GM12878 (cell line): ENCODE measurements around the gene RAMACL. TPM values are rescaled to one million over a fixed set of nuclear protein-coding genes. Genes with fewer than 3 reads are reported as not detected.

Experiments
- EGR1 ChIP-seq, 2 experiments: IDR thresholded peaks; 1 replicate in 1 of 2; 2 replicates in 1 of 2; pipeline ENCODE4 v1.6.1; 2011 to 2012; ENCODE audit warnings: low read depth in 2 of 2, low read length in 2 of 2, borderline replicate concordance in 1 of 2, mild to moderate bottlenecking in 1 of 2, moderate library complexity in 1 of 2
- MEF2A ChIP-seq: IDR thresholded peaks from 2 replicates; pipeline ENCODE4 v1.6.1; 2011; ENCODE audit warnings: low read depth, mild to moderate bottlenecking, low read length, moderate library complexity; ENCODE audit not compliant: insufficient read depth
- NFYB ChIP-seq: IDR thresholded peaks from 2 replicates; pipeline ENCODE4 v1.6.1; 2011; ENCODE audit warnings: low read depth, mild to moderate bottlenecking, low read length, improper control_type of control experiment, moderate library complexity; ENCODE audit not compliant: insufficient read depth
- TBL1XR1 ChIP-seq: IDR thresholded peaks from 2 replicates; pipeline ENCODE4 v1.6.1; 2012; ENCODE audit warnings: low read depth, low read length, improper control_type of control experiment
- TCF12 ChIP-seq: IDR thresholded peaks from 2 replicates; pipeline ENCODE4 v1.6.1; 2011; ENCODE audit warnings: low read depth, mild to moderate bottlenecking, low read length
- polyA plus RNA-seq, 11 experiments: library from polyadenylated mRNA; depleted of rRNA in 4 of 11; unstranded in 6 of 11; stranded (reverse) in 5 of 11; fragments of >200 nt; fragmentation: Nextera tagmentation in 4 of 11; fragmentation: Illumina TruSeq in 1 of 11; extraction: Ambion mirVana in 4 of 11; extraction: Trizol in 1 of 11; gene quantifications; 1 replicate in 1 of 11; 2 replicates in 10 of 11; pipeline versions ENCODE4 v1.2.1 to v1.2.3, GENCODE V29; 2011 to 2016; ENCODE audit warnings: inconsistent platforms in 2 of 11, missing spikeins in 2 of 11, low read depth in 1 of 11
- total RNA-seq, 4 experiments: library from RNA; depleted of rRNA in 3 of 4; stranded (reverse); fragments of >200 nt in 3 of 4; fragmentation: Illumina TruSeq in 1 of 4; extraction: Trizol in 1 of 4; gene quantifications; 2 replicates each; pipeline versions ENCODE4 v1.2.1 to v1.2.3, GENCODE V29; 2013 to 2021
- TF ChIP-seq, protein P1 (sequence below): fragments of 150-350 bp; IDR thresholded peaks from 2 replicates; pipeline ENCODE4 v1.6.1; 2014; ENCODE audit warnings: mild to moderate bottlenecking, low read depth, low read length
- TF ChIP-seq, protein P2 (sequence below): fragments of 450-650 bp; formaldehyde crosslinking; IDR thresholded peaks from 2 replicates; pipeline ENCODE4 v1.5.0; 2022; ENCODE audit warnings: mild to moderate bottlenecking, missing genetic modification characterization

Gene RAMACL
- total and polyA plus RNA-seq, 10 of the 15 experiments (the other 5 are each of a cell fraction or from before 2014, with no cell fraction given), result 0.09 to 1.3 (median 0.31) TPM; not detected in 1

DNA sequence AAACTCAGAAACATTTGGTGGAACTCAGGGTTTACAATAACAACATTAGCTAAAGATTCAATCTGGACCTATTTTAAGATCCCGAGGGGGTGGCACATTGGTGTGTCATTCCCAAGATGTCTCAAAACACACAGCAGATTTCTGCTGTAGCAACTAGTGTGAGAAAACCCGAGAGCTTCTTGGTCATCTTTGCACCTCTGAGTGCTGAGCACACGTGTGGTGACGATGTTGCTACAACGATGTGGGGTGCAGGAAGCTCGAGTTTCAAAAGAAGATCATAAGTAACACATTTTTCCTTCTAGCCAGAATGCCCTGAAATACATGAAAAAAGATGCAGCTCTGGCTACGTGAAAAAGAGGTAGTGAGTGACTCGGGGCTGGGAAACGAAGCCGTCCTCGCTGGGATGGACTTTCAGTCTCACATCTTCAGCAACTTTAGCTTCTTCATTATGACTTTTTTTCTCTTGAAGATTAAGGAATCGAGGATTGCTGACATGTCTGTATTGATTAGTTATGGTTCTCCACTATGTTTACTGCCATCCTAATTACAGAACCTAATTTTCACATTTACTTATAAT, 1.5 kb downstream of the RAMACL start (continued):
- TF ChIP-seq EGR1 (IDR thresholded peaks at IDR 0.05; ENCODE audit: borderline replicate concordance in 1 of 2, low read depth in 2 of 2, low read length in 2 of 2) (no peak), TCF12 (no peak), MEF2A (no peak), NFYB (no peak), TBL1XR1 (no peak)
- TF ChIP-seq, protein P1, sequence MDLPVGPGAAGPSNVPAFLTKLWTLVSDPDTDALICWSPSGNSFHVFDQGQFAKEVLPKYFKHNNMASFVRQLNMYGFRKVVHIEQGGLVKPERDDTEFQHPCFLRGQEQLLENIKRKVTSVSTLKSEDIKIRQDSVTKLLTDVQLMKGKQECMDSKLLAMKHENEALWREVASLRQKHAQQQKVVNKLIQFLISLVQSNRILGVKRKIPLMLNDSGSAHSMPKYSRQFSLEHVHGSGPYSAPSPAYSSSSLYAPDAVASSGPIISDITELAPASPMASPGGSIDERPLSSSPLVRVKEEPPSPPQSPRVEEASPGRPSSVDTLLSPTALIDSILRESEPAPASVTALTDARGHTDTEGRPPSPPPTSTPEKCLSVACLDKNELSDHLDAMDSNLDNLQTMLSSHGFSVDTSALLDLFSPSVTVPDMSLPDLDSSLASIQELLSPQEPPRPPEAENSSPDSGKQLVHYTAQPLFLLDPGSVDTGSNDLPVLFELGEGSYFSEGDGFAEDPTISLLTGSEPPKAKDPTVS, result no peak
- TF ChIP-seq, protein P2, sequence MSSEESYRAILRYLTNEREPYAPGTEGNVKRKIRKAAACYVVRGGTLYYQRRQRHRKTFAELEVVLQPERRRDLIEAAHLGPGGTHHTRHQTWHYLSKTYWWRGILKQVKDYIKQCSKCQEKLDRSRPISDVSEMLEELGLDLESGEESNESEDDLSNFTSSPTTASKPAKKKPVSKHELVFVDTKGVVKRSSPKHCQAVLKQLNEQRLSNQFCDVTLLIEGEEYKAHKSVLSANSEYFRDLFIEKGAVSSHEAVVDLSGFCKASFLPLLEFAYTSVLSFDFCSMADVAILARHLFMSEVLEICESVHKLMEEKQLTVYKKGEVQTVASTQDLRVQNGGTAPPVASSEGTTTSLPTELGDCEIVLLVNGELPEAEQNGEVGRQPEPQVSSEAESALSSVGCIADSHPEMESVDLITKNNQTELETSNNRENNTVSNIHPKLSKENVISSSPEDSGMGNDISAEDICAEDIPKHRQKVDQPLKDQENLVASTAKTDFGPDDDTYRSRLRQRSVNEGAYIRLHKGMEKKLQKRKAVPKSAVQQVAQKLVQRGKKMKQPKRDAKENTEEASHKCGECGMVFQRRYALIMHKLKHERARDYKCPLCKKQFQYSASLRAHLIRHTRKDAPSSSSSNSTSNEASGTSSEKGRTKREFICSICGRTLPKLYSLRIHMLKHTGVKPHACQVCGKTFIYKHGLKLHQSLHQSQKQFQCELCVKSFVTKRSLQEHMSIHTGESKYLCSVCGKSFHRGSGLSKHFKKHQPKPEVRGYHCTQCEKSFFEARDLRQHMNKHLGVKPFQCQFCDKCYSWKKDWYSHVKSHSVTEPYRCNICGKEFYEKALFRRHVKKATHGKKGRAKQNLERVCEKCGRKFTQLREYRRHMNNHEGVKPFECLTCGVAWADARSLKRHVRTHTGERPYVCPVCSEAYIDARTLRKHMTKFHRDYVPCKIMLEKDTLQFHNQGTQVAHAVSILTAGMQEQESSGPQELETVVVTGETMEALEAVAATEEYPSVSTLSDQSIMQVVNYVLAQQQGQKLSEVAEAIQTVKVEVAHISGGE (CRISPR knock-in tag), result no peak
